Camera-type eye (tissue), 1 donor: ENCODE results near the gene RPAP2. TPM values are rescaled to one million over a fixed set of nuclear protein-coding genes. Genes with fewer than 3 reads are reported as not detected.

Experiments
- total RNA-seq: library from RNA; depleted of rRNA; stranded (reverse); fragments of >200 nt; gene quantifications from one replicate; pipeline ENCODE4 v1.2.3, GENCODE V29; 2014

The RPAP2 gene
- 33.1 TPM for total RNA-seq

GRCh38 chr1:92298573-92299476 lies at the start of gene RPAP2, which contains the start of gene GLMN:
Gene RPAP2, plus strand, starts transcription at chr1:92299059. Its CDS starts 15 bp downstream, at chr1:92299074.
Gene GLMN, minus strand, starts transcription at chr1:92298987. Its CDS starts 988 bp downstream, at chr1:92297999.

Other genes with a start within 250 kb of the RPAP2 start
- gene SETSIP, start 223.6 kb upstream of the RPAP2 start, total RNA-seq = not detected
- gene BTBD8, start 218.7 kb upstream of the RPAP2 start, total RNA-seq = 151 TPM
- not detected for gene C1orf146, start 81.1 kb upstream of the RPAP2 start, total RNA-seq
- 23.8 TPM for gene GLMN, start 72 bp upstream of the RPAP2 start, total RNA-seq
- 1.1 TPM for gene GFI1, start 187.9 kb downstream of the RPAP2 start, total RNA-seq